Body of pancreas (tissue), 4 donors: ENCODE measurements around the gene IRF2.

ENCODE experiments used
- POLR2A ChIP-seq, 3 donors: fragments of 450-650 bp; IDR thresholded peaks; one replicate each; pipeline ENCODE4 v1.6.1; 2016; ENCODE audit warnings: antibody characterized with exemption in 3 of 3, mild to moderate bottlenecking in 2 of 3
- TF ChIP-seq, protein P1 (sequence below), 7 experiments: fragments of 450-650 bp in 4 of 7; fragments of 200-600 bp in 3 of 7; sonication (generic) in 3 of 7; IDR thresholded peaks; one replicate each; pipeline ENCODE4 v1.5.1; 2016 to 2019; ENCODE audit warnings: antibody characterized with exemption in 7 of 7

- TF ChIP-seq POLR2A (IDR thresholded peaks at IDR 0.05) = no peak
- TF ChIP-seq, protein P1, sequence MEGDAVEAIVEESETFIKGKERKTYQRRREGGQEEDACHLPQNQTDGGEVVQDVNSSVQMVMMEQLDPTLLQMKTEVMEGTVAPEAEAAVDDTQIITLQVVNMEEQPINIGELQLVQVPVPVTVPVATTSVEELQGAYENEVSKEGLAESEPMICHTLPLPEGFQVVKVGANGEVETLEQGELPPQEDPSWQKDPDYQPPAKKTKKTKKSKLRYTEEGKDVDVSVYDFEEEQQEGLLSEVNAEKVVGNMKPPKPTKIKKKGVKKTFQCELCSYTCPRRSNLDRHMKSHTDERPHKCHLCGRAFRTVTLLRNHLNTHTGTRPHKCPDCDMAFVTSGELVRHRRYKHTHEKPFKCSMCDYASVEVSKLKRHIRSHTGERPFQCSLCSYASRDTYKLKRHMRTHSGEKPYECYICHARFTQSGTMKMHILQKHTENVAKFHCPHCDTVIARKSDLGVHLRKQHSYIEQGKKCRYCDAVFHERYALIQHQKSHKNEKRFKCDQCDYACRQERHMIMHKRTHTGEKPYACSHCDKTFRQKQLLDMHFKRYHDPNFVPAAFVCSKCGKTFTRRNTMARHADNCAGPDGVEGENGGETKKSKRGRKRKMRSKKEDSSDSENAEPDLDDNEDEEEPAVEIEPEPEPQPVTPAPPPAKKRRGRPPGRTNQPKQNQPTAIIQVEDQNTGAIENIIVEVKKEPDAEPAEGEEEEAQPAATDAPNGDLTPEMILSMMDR (IDR thresholded peaks at IDR 0.05) = no peak
Measured at GRCh38 chr4:184392748-184393559, 81.4 kb downstream of the IRF2 start.
